ENCODE measurements around the gene HS6ST2. TPM values are rescaled to one million over a fixed set of nuclear protein-coding genes. Genes with fewer than 3 reads are reported as not detected.

Gene HS6ST2
- total RNA-seq, 1 donor, result under 0.01 TPM

DNA sequence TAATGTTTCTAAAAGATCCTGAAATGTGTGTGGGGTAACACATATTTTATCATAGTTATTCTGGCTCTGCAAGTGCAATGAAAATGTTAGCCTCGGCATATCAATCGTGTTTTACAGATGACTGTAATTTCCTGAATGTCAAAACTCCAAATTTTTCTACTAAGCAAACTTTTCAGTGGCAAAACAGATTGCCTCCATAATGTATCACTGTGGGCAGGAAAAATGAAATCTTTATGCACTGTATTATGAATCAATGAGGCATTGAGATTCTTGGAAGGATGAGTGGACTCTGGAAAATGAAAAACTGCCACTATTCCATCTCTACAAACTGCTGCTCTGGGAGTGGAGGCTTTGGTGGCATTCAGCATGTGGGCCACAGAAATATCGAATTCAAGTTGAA lies 309.5 kb downstream of the HS6ST2 start:
- no peak overlapping the region for H3K4me3 ChIP-seq (ENCODE audit: low read depth, low read length)
- TF ChIP-seq, protein P1, sequence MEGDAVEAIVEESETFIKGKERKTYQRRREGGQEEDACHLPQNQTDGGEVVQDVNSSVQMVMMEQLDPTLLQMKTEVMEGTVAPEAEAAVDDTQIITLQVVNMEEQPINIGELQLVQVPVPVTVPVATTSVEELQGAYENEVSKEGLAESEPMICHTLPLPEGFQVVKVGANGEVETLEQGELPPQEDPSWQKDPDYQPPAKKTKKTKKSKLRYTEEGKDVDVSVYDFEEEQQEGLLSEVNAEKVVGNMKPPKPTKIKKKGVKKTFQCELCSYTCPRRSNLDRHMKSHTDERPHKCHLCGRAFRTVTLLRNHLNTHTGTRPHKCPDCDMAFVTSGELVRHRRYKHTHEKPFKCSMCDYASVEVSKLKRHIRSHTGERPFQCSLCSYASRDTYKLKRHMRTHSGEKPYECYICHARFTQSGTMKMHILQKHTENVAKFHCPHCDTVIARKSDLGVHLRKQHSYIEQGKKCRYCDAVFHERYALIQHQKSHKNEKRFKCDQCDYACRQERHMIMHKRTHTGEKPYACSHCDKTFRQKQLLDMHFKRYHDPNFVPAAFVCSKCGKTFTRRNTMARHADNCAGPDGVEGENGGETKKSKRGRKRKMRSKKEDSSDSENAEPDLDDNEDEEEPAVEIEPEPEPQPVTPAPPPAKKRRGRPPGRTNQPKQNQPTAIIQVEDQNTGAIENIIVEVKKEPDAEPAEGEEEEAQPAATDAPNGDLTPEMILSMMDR (IDR thresholded peaks at IDR 0.05; ENCODE audit: insufficient read depth, low read length), result no peak
- peak; percentile 18 for DNase-seq (ENCODE audit: low read depth)

GRCh38 chrX:132639446-132639845 lies 319.0 kb downstream of the HS6ST2 start:
- TF ChIP-seq, protein P1 (IDR thresholded peaks at IDR 0.05; ENCODE audit: insufficient read depth, low read length), result no peak
- DNase-seq (ENCODE audit: low read depth), result no peak
- no peak overlapping the region for H3K4me3 ChIP-seq (ENCODE audit: low read depth, low read length)

- DNase-seq (ENCODE audit: low read depth), result no peak
- TF ChIP-seq, protein P1 (IDR thresholded peaks at IDR 0.05; ENCODE audit: insufficient read depth, low read length), result no peak
- H3K4me3 ChIP-seq (ENCODE audit: low read depth, low read length), result no peak overlapping the region
These were observed 320.1 kb downstream of the HS6ST2 start for GRCh38 chrX:132638313-132638712.

GRCh38 chrX:132636080-132636479 lies 322.3 kb downstream of the HS6ST2 start:
- DNase-seq (ENCODE audit: low read depth), result peak; percentile 9
- TF ChIP-seq, protein P1 (IDR thresholded peaks at IDR 0.05; ENCODE audit: insufficient read depth, low read length), result no peak
- no peak overlapping the region for H3K4me3 ChIP-seq (ENCODE audit: low read depth, low read length)

- no peak for DNase-seq (ENCODE audit: low read depth)
- TF ChIP-seq, protein P1 (IDR thresholded peaks at IDR 0.05; ENCODE audit: insufficient read depth, low read length), result no peak
- no peak overlapping the region for H3K4me3 ChIP-seq (ENCODE audit: low read depth, low read length)
These were observed 323.9 kb downstream of the HS6ST2 start for GRCh38 chrX:132634521-132634920.

DNA sequence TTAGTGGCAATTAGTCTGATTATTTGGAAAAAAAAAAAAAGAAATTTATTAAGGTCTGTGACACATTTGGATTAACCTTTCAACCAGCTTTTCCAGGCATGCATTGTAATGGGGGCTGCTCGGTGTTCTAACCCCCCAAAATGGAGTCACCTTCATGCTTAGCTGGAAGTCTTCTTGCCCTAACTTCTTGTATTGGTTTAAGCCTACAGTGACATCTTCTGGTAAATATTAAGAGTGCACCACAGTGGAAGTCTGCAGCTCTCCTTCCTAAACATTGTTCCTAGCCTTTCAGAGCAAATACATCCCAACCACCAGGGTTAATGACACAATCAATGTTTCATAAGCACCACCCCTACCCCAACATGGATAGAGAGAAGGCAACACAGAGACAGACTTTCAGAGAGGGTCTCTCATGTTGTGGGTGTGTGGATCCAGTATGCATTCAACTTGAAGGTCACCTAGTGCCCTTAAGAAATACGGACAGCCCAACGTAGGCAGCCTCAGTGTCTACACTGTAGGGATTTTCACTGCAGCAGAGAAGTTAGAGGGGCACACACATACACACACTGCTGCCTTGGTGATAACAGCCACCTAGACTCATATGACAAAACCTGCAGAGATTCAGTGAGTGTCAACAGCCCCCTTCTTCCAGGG lies 326.7 kb downstream of the HS6ST2 start:
- no peak overlapping the region for H3K4me3 ChIP-seq (ENCODE audit: low read depth, low read length)
- DNase-seq (ENCODE audit: low read depth), result peak; percentile 59
- TF ChIP-seq, protein P1 (IDR thresholded peaks at IDR 0.05; ENCODE audit: insufficient read depth, low read length), result peak; percentile 71

GRCh38 chrX:132624466-132624865 lies 334.0 kb downstream of the HS6ST2 start:
- no peak for DNase-seq (ENCODE audit: low read depth)
- TF ChIP-seq, protein P1 (IDR thresholded peaks at IDR 0.05; ENCODE audit: insufficient read depth, low read length), result no peak
- no peak overlapping the region for H3K4me3 ChIP-seq (ENCODE audit: low read depth, low read length)

Data from fibroblast of the aortic adventitia (primary cell).